LNCAP (cell line): ENCODE data around the gene ITGA7.

Experiments used
- TF ChIP-seq, protein P1 (sequence below): fragments of 450-650 bp; IDR thresholded peaks from 2 replicates; pipeline ENCODE4 v1.5.1; 2017; ENCODE audit warnings: mild to moderate bottlenecking

ITGA7 gene

DNA sequence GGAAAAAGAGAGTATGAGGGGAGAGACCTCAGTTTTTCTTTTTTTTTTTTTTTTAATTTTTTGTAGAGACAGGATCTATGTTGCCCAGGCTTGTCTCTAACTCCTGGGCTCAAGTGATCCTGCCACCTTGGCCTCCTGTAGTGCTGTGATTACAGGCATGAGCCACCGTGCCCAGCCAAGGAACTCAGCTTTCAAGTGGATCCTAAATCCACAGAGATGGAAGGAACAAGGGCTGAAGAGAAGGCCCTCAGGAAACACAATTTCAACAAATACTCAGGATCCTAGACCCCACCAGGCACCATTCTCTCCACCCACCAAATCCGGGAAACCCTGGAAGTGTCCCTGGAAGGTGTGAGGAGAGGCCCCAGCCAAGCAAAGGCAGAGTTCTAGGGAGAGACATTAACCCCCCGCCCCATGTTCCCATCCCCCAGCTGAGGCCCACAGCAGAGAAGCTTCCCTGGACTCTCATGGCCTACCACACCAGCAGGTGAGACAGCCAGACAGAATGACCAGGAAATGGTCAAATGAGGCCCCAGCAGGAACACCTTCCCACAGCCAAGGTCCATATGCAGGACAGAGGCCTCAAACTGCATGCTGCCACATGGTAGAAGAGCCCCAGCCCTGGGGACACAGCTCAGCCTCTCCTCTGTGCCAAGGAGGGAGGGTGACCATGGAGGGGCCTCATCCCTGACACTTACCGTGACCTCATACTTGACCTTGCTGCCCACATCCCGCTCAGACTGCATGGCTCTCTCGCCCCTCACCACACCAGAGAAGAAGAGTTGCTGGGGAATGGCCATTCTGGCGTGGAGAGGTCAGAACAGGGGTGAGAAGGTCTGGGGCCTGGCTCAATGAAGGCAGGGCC is 14.1 kb downstream of the ITGA7 start:
- TF ChIP-seq, protein P1, sequence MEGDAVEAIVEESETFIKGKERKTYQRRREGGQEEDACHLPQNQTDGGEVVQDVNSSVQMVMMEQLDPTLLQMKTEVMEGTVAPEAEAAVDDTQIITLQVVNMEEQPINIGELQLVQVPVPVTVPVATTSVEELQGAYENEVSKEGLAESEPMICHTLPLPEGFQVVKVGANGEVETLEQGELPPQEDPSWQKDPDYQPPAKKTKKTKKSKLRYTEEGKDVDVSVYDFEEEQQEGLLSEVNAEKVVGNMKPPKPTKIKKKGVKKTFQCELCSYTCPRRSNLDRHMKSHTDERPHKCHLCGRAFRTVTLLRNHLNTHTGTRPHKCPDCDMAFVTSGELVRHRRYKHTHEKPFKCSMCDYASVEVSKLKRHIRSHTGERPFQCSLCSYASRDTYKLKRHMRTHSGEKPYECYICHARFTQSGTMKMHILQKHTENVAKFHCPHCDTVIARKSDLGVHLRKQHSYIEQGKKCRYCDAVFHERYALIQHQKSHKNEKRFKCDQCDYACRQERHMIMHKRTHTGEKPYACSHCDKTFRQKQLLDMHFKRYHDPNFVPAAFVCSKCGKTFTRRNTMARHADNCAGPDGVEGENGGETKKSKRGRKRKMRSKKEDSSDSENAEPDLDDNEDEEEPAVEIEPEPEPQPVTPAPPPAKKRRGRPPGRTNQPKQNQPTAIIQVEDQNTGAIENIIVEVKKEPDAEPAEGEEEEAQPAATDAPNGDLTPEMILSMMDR: no peak

DNA sequence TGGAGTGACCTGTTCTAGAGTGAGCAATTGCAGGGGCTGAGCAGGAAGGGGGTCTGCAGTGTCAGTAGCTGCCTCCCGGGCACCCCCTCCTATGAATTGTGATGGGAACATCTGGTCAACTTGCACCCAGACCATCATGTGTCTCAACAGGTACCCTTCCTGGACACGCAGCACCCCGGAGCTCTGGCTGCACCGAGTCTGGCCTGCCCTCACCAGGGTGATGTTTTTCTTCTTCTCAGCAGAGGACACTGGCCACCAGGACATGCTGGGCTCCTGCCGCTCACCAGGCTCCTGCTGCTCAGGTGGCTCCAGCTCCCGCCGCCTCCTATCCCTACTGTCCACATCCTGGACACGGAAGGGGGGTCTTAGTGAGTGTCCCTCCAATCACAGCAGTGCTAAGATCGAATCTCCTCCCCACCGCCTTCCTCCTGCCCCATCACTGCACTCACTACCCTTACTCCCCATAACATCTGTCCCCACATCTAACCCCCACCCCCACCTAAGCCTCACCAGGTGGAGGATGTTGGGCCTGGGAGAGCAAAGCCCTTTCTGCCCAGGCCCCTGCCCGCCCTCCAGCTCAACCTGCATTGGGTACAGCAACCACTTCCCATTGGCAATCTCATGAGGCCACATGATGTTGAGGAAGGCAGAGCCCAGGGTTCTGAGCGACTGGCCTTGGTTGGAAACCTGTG is 14.9 kb downstream of the ITGA7 start:
- TF ChIP-seq, protein P1: no peak

DNA sequence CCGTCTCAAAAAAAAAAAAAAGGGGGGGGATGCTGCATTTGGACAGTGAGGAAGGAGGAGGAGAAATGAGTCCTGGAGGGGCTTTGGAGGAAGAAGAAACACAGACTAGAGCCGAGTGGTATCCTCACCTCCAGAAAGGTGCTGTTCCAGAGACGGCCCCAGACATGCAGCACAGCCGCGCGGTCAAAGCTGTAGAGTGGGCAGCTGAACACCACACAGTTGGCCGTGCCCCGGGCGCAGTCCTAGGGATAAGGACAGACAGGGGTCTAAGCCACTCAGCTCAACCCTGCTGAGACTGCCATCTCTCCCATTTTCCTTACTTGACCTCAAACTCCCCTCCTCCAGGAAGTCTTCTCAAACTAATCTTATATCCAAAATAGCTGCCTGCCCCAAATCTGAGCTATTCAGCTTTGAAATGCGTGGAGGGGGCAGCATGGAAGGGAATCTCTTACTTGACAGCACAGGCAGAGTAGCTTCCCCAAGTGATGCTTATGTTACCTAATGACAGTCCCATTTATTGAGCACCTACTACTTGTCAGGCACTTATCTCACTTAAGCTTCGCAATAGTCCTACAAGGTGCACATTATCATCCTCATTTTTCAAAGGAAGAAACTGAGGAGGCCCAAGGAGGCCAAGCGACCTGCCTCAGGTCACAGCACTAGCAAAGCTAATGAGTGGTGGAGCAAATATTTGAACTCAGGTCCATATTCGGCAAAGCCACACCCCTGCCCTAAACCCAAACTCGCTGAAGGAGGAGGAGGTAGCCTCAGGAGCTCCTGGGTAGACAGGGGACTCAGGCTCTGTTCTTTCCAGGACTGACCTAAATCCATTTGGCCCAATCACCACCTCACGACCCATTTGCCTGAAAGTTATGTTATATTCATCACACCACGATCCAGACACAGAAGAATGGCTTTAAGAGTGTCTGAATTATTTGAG is 18.7 kb downstream of the ITGA7 start:
- TF ChIP-seq, protein P1: no peak

DNA sequence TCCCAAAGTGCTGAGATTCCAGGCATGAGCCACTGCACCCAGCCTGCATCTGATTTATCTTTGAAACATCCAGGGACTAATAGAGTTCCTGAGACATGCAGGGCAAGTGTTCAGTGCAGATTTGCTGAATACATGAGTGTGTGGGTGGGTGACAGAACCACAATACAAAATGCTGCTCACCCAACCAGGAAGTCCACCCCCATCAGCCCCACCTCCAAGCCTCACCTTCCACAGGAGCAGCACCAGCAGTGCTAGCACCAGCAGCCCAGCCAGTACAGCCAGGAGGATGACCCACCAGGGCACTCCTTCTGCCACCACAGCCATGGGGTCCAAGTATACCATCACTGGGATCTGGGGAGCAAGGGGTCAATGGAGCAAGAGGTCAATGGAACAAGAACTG is 20.0 kb downstream of the ITGA7 start:
- TF ChIP-seq, protein P1: no peak

DNA sequence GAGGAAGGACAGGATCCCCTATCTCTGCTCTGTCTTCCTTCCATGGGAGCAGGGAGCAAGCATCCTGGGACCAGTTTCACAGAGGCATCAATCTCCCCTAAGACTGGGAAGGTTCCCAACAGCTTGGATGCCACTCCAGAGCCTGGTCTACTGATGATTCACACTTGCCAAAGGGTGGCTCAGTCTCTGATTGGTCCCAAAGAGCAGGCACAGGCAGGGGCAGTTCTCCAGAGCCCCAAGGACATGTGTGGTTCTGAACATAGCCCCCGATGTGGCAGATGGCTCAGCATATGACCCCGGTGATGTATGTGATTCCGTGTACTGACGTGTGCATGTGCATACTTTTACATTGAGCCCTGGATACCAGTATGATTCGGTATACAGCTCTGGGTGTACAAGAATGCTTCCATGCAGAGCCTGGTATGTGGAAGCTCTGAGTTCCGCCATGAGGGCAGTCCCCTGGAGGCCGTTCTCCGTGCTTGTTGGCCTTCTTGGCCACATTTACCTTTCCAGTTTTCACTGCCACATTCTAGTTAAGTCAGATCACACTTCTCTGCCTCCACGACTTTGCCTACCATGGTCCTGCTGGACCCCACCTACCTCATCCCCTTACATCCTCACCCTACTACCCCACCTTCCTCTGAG is 21.2 kb downstream of the ITGA7 start:
- TF ChIP-seq, protein P1: no peak

DNA sequence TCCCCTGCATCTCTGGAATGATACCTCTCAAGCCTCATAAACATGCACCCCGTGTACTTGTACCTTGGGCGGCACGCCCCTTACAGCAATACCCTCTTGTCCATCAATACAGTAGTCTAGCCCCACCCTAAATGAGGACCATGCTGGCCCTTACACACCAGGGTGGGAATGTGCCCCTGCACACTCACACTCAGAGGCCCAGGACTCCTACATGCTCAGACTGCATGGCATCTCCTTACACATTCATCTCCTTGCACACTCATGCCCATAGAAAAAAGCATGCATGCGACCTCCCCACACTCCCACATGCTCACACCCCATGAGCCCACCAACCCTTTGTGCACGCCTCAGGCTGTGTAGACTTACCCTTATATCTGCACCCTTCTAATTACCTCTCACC is 22.0 kb downstream of the ITGA7 start:
- TF ChIP-seq, protein P1: no peak
